GM18861 (cell line): Measurements from ENCODE around the gene HACD2.
"Not testable (repeated sequence)": the region's sequence is repeated elsewhere in the genome, so short reads cannot be mapped to it uniquely, and the experiment has no call there.

Experiments used
- ATAC-seq: cut with Tn5 transposase; IDR thresholded peaks from one replicate; pipeline ENCODE4 v1.9.1; 2021; ENCODE audit not compliant: unreplicated experiment

HACD2 gene

GRCh38 chr3:123527046-123527445 is 57.8 kb downstream of the HACD2 start:
- no peak for ATAC-seq

GRCh38 chr3:123526474-123526873 is 58.4 kb downstream of the HACD2 start:
- no peak for ATAC-seq

GRCh38 chr3:123525433-123525832 is 59.4 kb downstream of the HACD2 start:
- no peak for ATAC-seq

GRCh38 chr3:123524981-123525380 is 59.9 kb downstream of the HACD2 start:
- no peak for ATAC-seq

GRCh38 chr3:123523023-123523412 is 61.8 kb downstream of the HACD2 start:
- ATAC-seq = no peak

- no peak for ATAC-seq
Measured at GRCh38 chr3:123522320-123523022, 62.4 kb downstream of the HACD2 start.

GRCh38 chr3:123521179-123521969 is 63.5 kb downstream of the HACD2 start:
- no peak for ATAC-seq

DNA sequence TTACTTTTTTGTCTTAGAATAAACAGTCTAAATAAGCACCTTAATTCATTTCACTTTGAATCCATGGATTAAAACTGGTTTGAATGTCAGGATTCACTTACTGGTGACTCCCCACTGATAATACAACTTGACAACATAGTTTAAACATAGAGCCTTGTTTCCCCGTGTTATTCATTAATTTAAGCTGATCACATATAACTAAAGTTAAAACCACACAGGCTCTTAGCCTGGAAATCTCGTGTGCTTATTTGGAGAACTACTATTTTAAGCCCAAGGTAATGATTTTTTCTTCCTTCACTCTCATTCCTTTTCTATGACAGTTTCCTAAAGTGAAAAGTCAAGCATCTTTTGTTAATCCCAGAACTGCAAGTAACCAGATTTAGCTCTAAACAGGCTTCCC is 64.2 kb downstream of the HACD2 start:
- no peak for ATAC-seq

- ATAC-seq = no peak
Measured at GRCh38 chr3:123518892-123519485, 65.9 kb downstream of the HACD2 start.

- ATAC-seq = no peak
Measured at GRCh38 chr3:123511726-123512125, 73.1 kb downstream of the HACD2 start.

- ATAC-seq = no peak
Measured at GRCh38 chr3:123511084-123511483, 73.8 kb downstream of the HACD2 start.

GRCh38 chr3:123508178-123508577 is 76.7 kb downstream of the HACD2 start:
- no peak for ATAC-seq

DNA sequence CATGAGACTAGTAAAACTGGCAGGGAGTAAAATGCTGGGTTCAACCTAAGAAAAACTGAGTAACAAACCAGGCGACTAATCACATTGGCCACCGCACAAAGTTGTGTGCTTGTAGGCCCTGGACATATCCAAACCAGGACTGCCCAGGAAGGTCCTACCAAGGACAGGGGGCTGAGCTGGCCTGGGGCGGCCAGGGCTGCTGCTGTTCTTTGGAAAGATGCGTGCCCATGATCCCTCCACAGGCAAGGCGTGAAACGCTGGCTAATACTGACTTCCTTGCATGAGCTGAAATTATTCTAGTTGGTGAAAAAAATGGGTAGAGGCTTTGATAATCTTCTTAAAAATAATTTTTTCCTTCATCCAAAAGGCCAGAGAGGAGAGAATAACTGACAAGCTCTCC is 79.0 kb downstream of the HACD2 start:
- no peak for ATAC-seq

DNA sequence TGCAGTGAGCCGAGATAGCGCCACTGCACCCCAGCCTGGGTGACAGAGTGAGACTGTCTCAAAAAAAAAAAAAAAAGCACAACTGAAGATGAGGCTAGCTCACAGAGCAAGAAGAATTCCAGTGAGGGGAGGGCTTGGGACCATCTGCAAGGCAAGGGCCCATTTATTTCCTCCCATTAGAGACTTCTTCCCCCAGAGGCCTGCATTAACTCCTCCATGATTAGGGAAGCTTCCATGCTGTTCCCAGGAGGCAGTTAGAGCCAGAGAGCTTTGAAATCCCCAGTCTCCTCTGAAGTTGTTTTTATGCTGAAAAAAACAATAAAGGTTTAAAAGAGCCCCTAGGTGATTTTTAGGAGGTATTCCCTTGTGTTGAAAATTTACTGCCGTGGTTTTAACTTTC is 81.7 kb downstream of the HACD2 start:
- no peak for ATAC-seq

- no peak for ATAC-seq
Measured at GRCh38 chr3:123499322-123499721, 85.5 kb downstream of the HACD2 start.

GRCh38 chr3:123498761-123499160 is 86.1 kb downstream of the HACD2 start:
- no peak for ATAC-seq

DNA sequence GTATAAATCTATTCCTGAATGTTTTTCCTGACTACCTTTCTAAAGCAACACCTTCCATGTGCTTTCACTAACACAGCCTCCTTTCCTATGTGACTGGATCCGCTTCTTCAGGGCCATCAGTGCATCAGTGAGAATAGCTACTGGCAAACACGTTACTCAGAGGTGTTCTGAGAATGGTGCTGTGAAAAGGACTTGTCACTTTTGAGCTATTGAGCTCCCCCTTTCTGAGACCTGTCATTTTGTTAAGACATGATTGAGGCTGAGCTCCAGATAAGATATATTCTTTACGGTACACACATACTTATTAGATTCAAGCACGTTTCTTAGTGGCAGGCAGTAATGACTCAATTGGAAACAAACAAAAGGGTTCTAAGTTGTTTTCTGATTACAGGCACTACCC is 90.9 kb downstream of the HACD2 start:
- ATAC-seq = no peak

DNA sequence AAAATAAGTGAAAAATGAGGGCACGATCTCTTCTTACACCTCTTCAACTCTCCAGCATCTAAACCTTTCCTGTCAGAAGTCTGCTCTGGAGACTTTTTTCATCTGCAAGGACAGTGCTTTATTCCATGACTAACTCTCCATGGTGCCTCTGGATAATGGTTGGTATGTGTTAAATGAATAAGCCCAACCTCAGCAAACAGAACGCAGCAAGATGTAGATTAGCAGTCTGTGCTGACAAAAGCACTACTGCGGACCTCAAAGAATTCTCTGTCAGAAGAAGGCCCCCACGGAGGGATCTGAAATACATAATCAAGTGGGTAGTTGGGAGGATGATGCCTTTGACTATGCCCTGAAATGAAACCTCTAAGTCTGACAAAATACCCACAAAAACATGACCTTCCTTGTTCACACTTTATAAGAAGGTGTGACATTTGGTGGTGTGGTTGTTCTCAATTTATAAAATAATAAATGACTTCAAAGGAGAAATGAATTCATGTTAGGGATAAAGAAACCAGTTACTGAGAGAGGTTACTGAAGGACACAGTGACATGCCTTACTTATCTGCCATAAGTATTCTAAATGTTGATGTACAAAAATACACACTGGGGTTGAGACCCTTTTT is 92.8 kb downstream of the HACD2 start:
- no peak for ATAC-seq

GRCh38 chr3:123489400-123490004 is 95.4 kb downstream of the HACD2 start:
- no peak for ATAC-seq

- no peak for ATAC-seq
Measured at GRCh38 chr3:123488645-123489347, 96.1 kb downstream of the HACD2 start.

- not testable (repeated sequence) for ATAC-seq
Measured at GRCh38 chr3:123487063-123487462, 97.8 kb downstream of the HACD2 start.
